HL-60 (cell line): ENCODE measurements around the gene TAS2R7.

Experiments used
- DNase-seq, 2 experiments: peaks; one replicate each; pipeline ENCODE4 v3.0.0-alpha.2; 2010 to 2020; ENCODE audit warnings: low read depth in 1 of 2, low spot score in 1 of 2
- H3K27ac ChIP-seq: fragments of 250-450 bp; sonication (Bioruptor Pico); replicated peaks from 2 replicates; pipeline ENCODE4 v1.5.1; 2020; ENCODE audit warnings: mild to moderate bottlenecking, moderate library complexity
- H3K27me3 ChIP-seq: fragments of 250-450 bp; sonication (Bioruptor Pico); 2 replicates; pipeline ENCODE4 v1.5.1; 2021; ENCODE audit warnings: mild to moderate bottlenecking, moderate library complexity; ENCODE audit not compliant: insufficient read depth, poor library complexity, severe bottlenecking
- H3K4me3 ChIP-seq: replicated peaks from 2 replicates; pipeline ENCODE4 v1.5.1; 2011; ENCODE audit warnings: mild to moderate bottlenecking, control low read depth, low read length; ENCODE audit not compliant: insufficient read depth
- GABPA ChIP-seq: IDR thresholded peaks from 2 replicates; pipeline ENCODE4 v1.6.1; 2012; ENCODE audit warnings: low read depth
- POLR2AphosphoS5 ChIP-seq: IDR thresholded peaks from 2 replicates; pipeline ENCODE4 v1.6.1; 2012; ENCODE audit warnings: low read depth
- REST ChIP-seq: IDR thresholded peaks from 2 replicates; pipeline ENCODE4 v1.6.1; 2012; ENCODE audit warnings: low read depth; ENCODE audit not compliant: insufficient replicate concordance
- SPI1 ChIP-seq: IDR thresholded peaks from 2 replicates; pipeline ENCODE4 v1.6.1; 2012; ENCODE audit warnings: low read depth, mild to moderate bottlenecking, borderline replicate concordance
- TF ChIP-seq, protein P1 (sequence below): IDR thresholded peaks from one replicate; pipeline ENCODE4 v1.5.1; 2011; ENCODE audit warnings: low read length, control low read depth, inconsistent platforms; ENCODE audit not compliant: insufficient read depth

TAS2R7 gene

GRCh38 chr12:10829994-10830393, 27.6 kb upstream of the TAS2R7 start:
- Histone ChIP-seq H3K4me3 (no peak overlapping the region), H3K27me3 (no peaks in the 10 kb centered on the region), H3K27ac (no peak overlapping the region)
- DNase-seq: no peak
- TF ChIP-seq, protein P1, sequence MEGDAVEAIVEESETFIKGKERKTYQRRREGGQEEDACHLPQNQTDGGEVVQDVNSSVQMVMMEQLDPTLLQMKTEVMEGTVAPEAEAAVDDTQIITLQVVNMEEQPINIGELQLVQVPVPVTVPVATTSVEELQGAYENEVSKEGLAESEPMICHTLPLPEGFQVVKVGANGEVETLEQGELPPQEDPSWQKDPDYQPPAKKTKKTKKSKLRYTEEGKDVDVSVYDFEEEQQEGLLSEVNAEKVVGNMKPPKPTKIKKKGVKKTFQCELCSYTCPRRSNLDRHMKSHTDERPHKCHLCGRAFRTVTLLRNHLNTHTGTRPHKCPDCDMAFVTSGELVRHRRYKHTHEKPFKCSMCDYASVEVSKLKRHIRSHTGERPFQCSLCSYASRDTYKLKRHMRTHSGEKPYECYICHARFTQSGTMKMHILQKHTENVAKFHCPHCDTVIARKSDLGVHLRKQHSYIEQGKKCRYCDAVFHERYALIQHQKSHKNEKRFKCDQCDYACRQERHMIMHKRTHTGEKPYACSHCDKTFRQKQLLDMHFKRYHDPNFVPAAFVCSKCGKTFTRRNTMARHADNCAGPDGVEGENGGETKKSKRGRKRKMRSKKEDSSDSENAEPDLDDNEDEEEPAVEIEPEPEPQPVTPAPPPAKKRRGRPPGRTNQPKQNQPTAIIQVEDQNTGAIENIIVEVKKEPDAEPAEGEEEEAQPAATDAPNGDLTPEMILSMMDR: no peak

DNA sequence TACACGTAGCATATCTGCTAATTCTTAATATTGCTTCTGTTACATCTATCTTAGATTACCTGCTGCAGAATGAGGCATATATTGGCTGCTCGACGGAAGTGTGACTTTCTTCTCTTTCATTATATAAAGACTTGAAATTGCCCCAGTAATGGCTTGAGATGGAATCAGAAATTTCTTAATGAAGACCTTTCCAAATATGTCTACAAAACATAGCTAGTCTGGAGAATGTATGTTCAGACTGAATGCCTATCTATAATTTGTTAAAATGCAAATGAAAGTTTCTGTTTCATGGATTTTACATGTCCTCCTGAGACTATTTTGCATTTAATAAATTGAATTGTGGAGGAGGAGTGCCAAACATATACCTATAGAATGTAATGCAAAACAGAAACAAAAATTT, 23.8 kb upstream of the TAS2R7 start, which contains the start of gene TAS2R10:
TAS2R10 (minus strand) TSS at position 101 of the 400 bp plus-strand sequence; CDS start at position 12, 89 bp downstream.
- no peak for DNase-seq
- TF ChIP-seq GABPA: no peak
- no peak for TF ChIP-seq SPI1
- TF ChIP-seq, protein P1: no peak
- TF ChIP-seq POLR2AphosphoS5: no peak
- TF ChIP-seq REST: no peak
- Histone ChIP-seq H3K27me3 (no peaks in the 10 kb centered on the region), H3K27ac (no peak within 1 kb of the TSS), H3K4me3 (no peak within 1 kb of the TSS)

DNA sequence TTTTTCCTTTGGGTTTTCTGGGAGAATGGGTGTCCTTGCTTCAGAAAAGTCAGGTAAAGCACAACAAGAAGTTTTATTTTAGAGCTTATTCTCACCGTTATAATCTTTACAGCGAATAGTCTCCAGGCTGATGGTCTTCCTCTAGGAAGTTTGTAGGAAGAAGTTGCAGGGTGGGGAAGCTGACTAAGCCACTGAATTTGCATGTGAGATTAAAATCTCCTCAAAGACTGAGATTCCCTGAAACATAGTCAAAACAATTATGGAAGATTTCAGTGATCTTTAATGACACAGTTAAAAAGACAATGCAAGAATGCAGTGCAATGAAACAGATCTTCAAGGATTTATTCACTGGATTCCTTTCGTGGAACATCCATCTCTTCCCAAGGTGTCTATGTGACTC, 22.5 kb upstream of the TAS2R7 start:
- TF ChIP-seq POLR2AphosphoS5 (no peak), REST (no peak), GABPA (no peak), SPI1 (no peak)
- TF ChIP-seq, protein P1: no peak

GRCh38 chr12:10811883-10812536, 9.6 kb upstream of the TAS2R7 start:
- TF ChIP-seq, protein P1: no peak
- no peak for TF ChIP-seq REST
- no peak for TF ChIP-seq POLR2AphosphoS5
- H3K27ac ChIP-seq: no peak overlapping the region
- no peak for DNase-seq

More for the DNA sequence above, 22.5 kb upstream of the TAS2R7 start:
- Histone ChIP-seq H3K4me3 (no peak overlapping the region), H3K27me3 (no peaks in the 10 kb centered on the region), H3K27ac (no peak overlapping the region)
- no peak for DNase-seq

More at GRCh38 chr12:10811883-10812536, 9.6 kb upstream of the TAS2R7 start:
- H3K27me3 ChIP-seq: no peaks in the 10 kb centered on the region
- H3K4me3 ChIP-seq: no peak overlapping the region
